Pulmonary artery endothelial cell (primary cell): Measurements from ENCODE around the gene CALR3. TPM values are rescaled to one million over a fixed set of nuclear protein-coding genes. Genes with fewer than 3 reads are reported as not detected.
"Not testable (repeated sequence)": the region's sequence is repeated elsewhere in the genome, so short reads cannot be mapped to it uniquely, and the experiment has no call there.

Experiments
- DNase-seq: peaks from one replicate; pipeline ENCODE4 v3.0.0-alpha.2; 2011; ENCODE audit warnings: low read depth, low spot score
- total RNA-seq: library from RNA; depleted of rRNA; stranded (reverse); fragments of >200 nt; gene quantifications from 2 replicates; pipeline ENCODE4 v1.2.3, GENCODE V29; 2014

The CALR3 gene
- total RNA-seq, 1 donor from 2014 or later = not detected

- no peak for DNase-seq
These were observed 29.2 kb upstream of the CALR3 start for GRCh38 chr19:16524991-16525734.

GRCh38 chr19:16522559-16523377, 26.8 kb upstream of the CALR3 start:
- DNase-seq = no peak

- DNase-seq = no peak
These were observed 25.8 kb upstream of the CALR3 start for GRCh38 chr19:16521715-16522289.

GRCh38 chr19:16520986-16521624, 25.1 kb upstream of the CALR3 start:
- DNase-seq = no peak

GRCh38 chr19:16520074-16520973, 24.4 kb upstream of the CALR3 start:
- no peak for DNase-seq

GRCh38 chr19:16519230-16519687, 23.3 kb upstream of the CALR3 start:
- no peak for DNase-seq

GRCh38 chr19:16518483-16519229, 22.7 kb upstream of the CALR3 start:
- DNase-seq = no peak

GRCh38 chr19:16518061-16518460, 22.1 kb upstream of the CALR3 start:
- no peak for DNase-seq

- no peak for DNase-seq
These were observed 21.1 kb upstream of the CALR3 start for GRCh38 chr19:16516923-16517610.

GRCh38 chr19:16516381-16516780, 20.4 kb upstream of the CALR3 start:
- no peak for DNase-seq

GRCh38 chr19:16514383-16515019, 18.5 kb upstream of the CALR3 start:
- DNase-seq = no peak

- not testable (repeated sequence) for DNase-seq
These were observed 16.6 kb upstream of the CALR3 start for GRCh38 chr19:16512611-16513010.

- DNase-seq = no peak
These were observed 13.4 kb upstream of the CALR3 start for GRCh38 chr19:16509141-16510061.

GRCh38 chr19:16508546-16508945, 12.6 kb upstream of the CALR3 start:
- DNase-seq = no peak

GRCh38 chr19:16506961-16507360, 11.0 kb upstream of the CALR3 start:
- DNase-seq = no peak

GRCh38 chr19:16506161-16506560, 10.2 kb upstream of the CALR3 start:
- not testable (repeated sequence) for DNase-seq

- DNase-seq = no peak
These were observed 8.3 kb upstream of the CALR3 start for GRCh38 chr19:16504271-16504670.

GRCh38 chr19:16497837-16498236, 1.9 kb upstream of the CALR3 start:
- no peak for DNase-seq
